GM12874 (cell line): ENCODE results near the gene AGO3.

Experiments
- CTCF ChIP-seq: IDR thresholded peaks from 2 replicates; pipeline ENCODE4 v1.5.1; 2011; ENCODE audit warnings: low read depth, mild to moderate bottlenecking, control low read depth, low read length, moderate library complexity; ENCODE audit not compliant: insufficient read depth

The AGO3 gene

GRCh38 chr1:35980090-35980489 lies 49.2 kb downstream of the AGO3 start:
- no peak for TF ChIP-seq CTCF

- TF ChIP-seq CTCF, result no peak
Measured at GRCh38 chr1:35988237-35988636, 57.3 kb downstream of the AGO3 start.

- no peak for TF ChIP-seq CTCF
Measured at GRCh38 chr1:36006941-36007500, 76.1 kb downstream of the AGO3 start.

GRCh38 chr1:36007741-36008140 lies 76.8 kb downstream of the AGO3 start:
- TF ChIP-seq CTCF, result no peak

- no peak for TF ChIP-seq CTCF
Measured at GRCh38 chr1:36008546-36009197, 77.8 kb downstream of the AGO3 start.

GRCh38 chr1:36014722-36015220 lies 83.9 kb downstream of the AGO3 start:
- no peak for TF ChIP-seq CTCF

GRCh38 chr1:36016686-36017085 lies 85.8 kb downstream of the AGO3 start:
- TF ChIP-seq CTCF, result no peak
